Hematopoietic multipotent progenitor cell treated with erythropoietin and hydrocortisone succinate and interleukin-3 and kit ligand, for 6 days (in vitro differentiated cells): ENCODE measurements around the gene FANCC.

Experiments
- DNase-seq: peaks from one replicate; pipeline ENCODE4 v3.0.0-alpha.2; 2015

FANCC gene

GRCh38 chr9:95095641-95096355 is 221.7 kb downstream of the FANCC start:
- DNase-seq: no peak

GRCh38 chr9:95094002-95094401 is 223.5 kb downstream of the FANCC start:
- no peak for DNase-seq

- no peak for DNase-seq
These were observed 223.9 kb downstream of the FANCC start for GRCh38 chr9:95093586-95093985.

GRCh38 chr9:95092262-95093072 is 225.0 kb downstream of the FANCC start:
- DNase-seq: peak; percentile 60

- DNase-seq: peak; percentile 64
These were observed 225.8 kb downstream of the FANCC start for GRCh38 chr9:95091601-95092261.

GRCh38 chr9:95090871-95091577 is 226.5 kb downstream of the FANCC start:
- DNase-seq: no peak

GRCh38 chr9:95090023-95090791 is 227.3 kb downstream of the FANCC start:
- DNase-seq: no peak

GRCh38 chr9:95089257-95090022 is 228.1 kb downstream of the FANCC start:
- no peak for DNase-seq

- DNase-seq: no peak
These were observed 228.9 kb downstream of the FANCC start for GRCh38 chr9:95088421-95089161.

- peak; percentile 47 for DNase-seq
These were observed 229.8 kb downstream of the FANCC start for GRCh38 chr9:95087659-95088242.

- no peak for DNase-seq
These were observed 230.9 kb downstream of the FANCC start for GRCh38 chr9:95086564-95086955.

- DNase-seq: no peak
These were observed 231.5 kb downstream of the FANCC start for GRCh38 chr9:95085861-95086563.

- no peak for DNase-seq
These were observed 232.3 kb downstream of the FANCC start for GRCh38 chr9:95085036-95085770.

- no peak for DNase-seq
These were observed 233.1 kb downstream of the FANCC start for GRCh38 chr9:95084254-95084934.

- DNase-seq: no peak
These were observed 234.3 kb downstream of the FANCC start for GRCh38 chr9:95083086-95083768.

- DNase-seq: no peak
These were observed 235.0 kb downstream of the FANCC start for GRCh38 chr9:95082401-95083084.

GRCh38 chr9:95081998-95082397 is 235.5 kb downstream of the FANCC start:
- no peak for DNase-seq
